ENCODE measurements around the gene ONECUT1. TPM values are rescaled to one million over a fixed set of nuclear protein-coding genes. Genes with fewer than 3 reads are reported as not detected.
"Not testable (repeated sequence)": the region's sequence is repeated elsewhere in the genome, so short reads cannot be mapped to it uniquely, and the experiment has no call there.

Gene ONECUT1
- total RNA-seq (2014; rRNA removed; shearing (Covaris generic)), result not detected in 2 replicates

GRCh38 chr15:52790169-52790708 is at the start of gene ONECUT1:
Gene ONECUT1, minus strand, starts transcription at chr15:52790336. Its CDS starts 452 bp downstream, at chr15:52789884.
- Histone ChIP-seq H3K4me1 (replicated peaks) (peaks cover 10% of the 10 kb centered on the region), H3K27ac (no peak within 1 kb of the TSS), H3K9me3 (replicated peaks) (0 out of 2 replicates have a peak, but pooled peaks cover 6% of the 10 kb centered on the region), H3K4me3 (peak within 1 kb of the TSS; percentile 28), H3K27me3 (replicated peaks) (peaks cover 92% of the 10 kb centered on the region), H3K36me3 (no peaks in the 10 kb centered on the region)
- peak in 1 of 2 experiments; percentile 38 for DNase-seq (ENCODE audit: low read depth in 1 of 2, low spot score in 2 of 2)

GRCh38 chr15:52834379-52834778 is 44.2 kb upstream of the ONECUT1 start:
- Histone ChIP-seq H3K4me1 (replicated peaks) (no peaks in the 10 kb centered on the region), H3K27me3 (replicated peaks) (peaks cover 5% of the 10 kb centered on the region; the same call in 1 of the 2 replicates), H3K27ac (no peak overlapping the region), H3K9me3 (replicated peaks) (no peaks in the 10 kb centered on the region), H3K36me3 (no peaks in the 10 kb centered on the region), H3K4me3 (no peak overlapping the region)
- DNase-seq (ENCODE audit: low read depth in 1 of 2, low spot score in 2 of 2), result no peak

- not testable (repeated sequence) for H3K4me1 ChIP-seq (replicated peaks); H3K4me3 ChIP-seq; H3K27me3 ChIP-seq (replicated peaks); DNase-seq (ENCODE audit: low read depth in 1 of 2, low spot score in 2 of 2); H3K36me3 ChIP-seq; H3K27ac ChIP-seq; H3K9me3 ChIP-seq (replicated peaks)
Observed at GRCh38 chr15:52824169-52824942, 34.2 kb upstream of the ONECUT1 start.

- H3K4me1 ChIP-seq (replicated peaks), result no peaks in the 10 kb centered on the region
- no peak overlapping the region for H3K4me3 ChIP-seq
Observed at GRCh38 chr15:52822475-52822874, 32.3 kb upstream of the ONECUT1 start.

GRCh38 chr15:52819253-52819652 is 29.1 kb upstream of the ONECUT1 start:
- Histone ChIP-seq H3K9me3 (replicated peaks) (no peaks in the 10 kb centered on the region), H3K27ac (no peak overlapping the region), H3K27me3 (replicated peaks) (peaks cover 11% of the 10 kb centered on the region; the same call in 1 of the 2 replicates), H3K36me3 (no peaks in the 10 kb centered on the region), H3K4me1 (replicated peaks) (no peaks in the 10 kb centered on the region), H3K4me3 (no peak overlapping the region)
- DNase-seq (ENCODE audit: low read depth in 1 of 2, low spot score in 2 of 2), result no peak

More at GRCh38 chr15:52822475-52822874, 32.3 kb upstream of the ONECUT1 start:
- Histone ChIP-seq H3K9me3 (replicated peaks) (no peaks in the 10 kb centered on the region), H3K27me3 (replicated peaks) (peaks cover 8% of the 10 kb centered on the region; the same call in 1 of the 2 replicates), H3K36me3 (no peaks in the 10 kb centered on the region), H3K27ac (no peak overlapping the region)
- DNase-seq (ENCODE audit: low read depth in 1 of 2, low spot score in 2 of 2), result no peak

GRCh38 chr15:52815899-52816298 is 25.8 kb upstream of the ONECUT1 start:
- H3K36me3 ChIP-seq; H3K9me3 ChIP-seq (replicated peaks); H3K4me3 ChIP-seq; DNase-seq (ENCODE audit: low read depth in 1 of 2, low spot score in 2 of 2); H3K4me1 ChIP-seq (replicated peaks); H3K27ac ChIP-seq: not testable (repeated sequence)
- peaks cover 11% of the 10 kb centered on the region for H3K27me3 ChIP-seq (replicated peaks)

- Histone ChIP-seq H3K4me3 (no peak overlapping the region), H3K27me3 (replicated peaks) (peaks cover 15% of the 10 kb centered on the region), H3K4me1 (replicated peaks) (no peaks in the 10 kb centered on the region)
Observed at GRCh38 chr15:52808996-52809395, 18.9 kb upstream of the ONECUT1 start.

GRCh38 chr15:52808441-52808840 is 18.3 kb upstream of the ONECUT1 start:
- no peaks in the 10 kb centered on the region for H3K9me3 ChIP-seq (replicated peaks)
- peaks cover 20% of the 10 kb centered on the region for H3K27me3 ChIP-seq (replicated peaks)
- DNase-seq (ENCODE audit: low read depth in 1 of 2, low spot score in 2 of 2), result no peak
- H3K27ac ChIP-seq, result no peak overlapping the region
- H3K36me3 ChIP-seq, result no peaks in the 10 kb centered on the region
- no peak overlapping the region for H3K4me3 ChIP-seq
- no peaks in the 10 kb centered on the region for H3K4me1 ChIP-seq (replicated peaks)

More at GRCh38 chr15:52808996-52809395, 18.9 kb upstream of the ONECUT1 start:
- Histone ChIP-seq H3K9me3 (replicated peaks) (no peaks in the 10 kb centered on the region), H3K36me3 (no peaks in the 10 kb centered on the region), H3K27ac (no peak overlapping the region)
- DNase-seq (ENCODE audit: low read depth in 1 of 2, low spot score in 2 of 2), result no peak

GRCh38 chr15:52806284-52806655 is 16.1 kb upstream of the ONECUT1 start:
- Histone ChIP-seq H3K27me3 (replicated peaks) (peaks cover 41% of the 10 kb centered on the region), H3K9me3 (replicated peaks) (no peaks in the 10 kb centered on the region), H3K4me3 (no peak overlapping the region), H3K27ac (no peak overlapping the region), H3K36me3 (no peaks in the 10 kb centered on the region), H3K4me1 (replicated peaks) (no peaks in the 10 kb centered on the region)
- no peak for DNase-seq (ENCODE audit: low read depth in 1 of 2, low spot score in 2 of 2)

- H3K4me1 ChIP-seq (replicated peaks), result no peaks in the 10 kb centered on the region
- DNase-seq (ENCODE audit: low read depth in 1 of 2, low spot score in 2 of 2), result no peak
- H3K4me3 ChIP-seq, result no peak overlapping the region
- H3K27ac ChIP-seq, result no peak overlapping the region
- peaks cover 45% of the 10 kb centered on the region for H3K27me3 ChIP-seq (replicated peaks)
- H3K9me3 ChIP-seq (replicated peaks), result no peaks in the 10 kb centered on the region
- no peaks in the 10 kb centered on the region for H3K36me3 ChIP-seq
Observed at GRCh38 chr15:52805351-52806283, 15.5 kb upstream of the ONECUT1 start.

- Histone ChIP-seq H3K36me3 (no peaks in the 10 kb centered on the region), H3K4me3 (no peak overlapping the region), H3K27ac (no peak overlapping the region), H3K9me3 (replicated peaks) (no peaks in the 10 kb centered on the region), H3K27me3 (replicated peaks) (peaks cover 51% of the 10 kb centered on the region), H3K4me1 (replicated peaks) (no peaks in the 10 kb centered on the region)
- no peak for DNase-seq (ENCODE audit: low read depth in 1 of 2, low spot score in 2 of 2)
Observed at GRCh38 chr15:52804526-52805081, 14.5 kb upstream of the ONECUT1 start.

GRCh38 chr15:52803467-52804306 is 13.6 kb upstream of the ONECUT1 start:
- H3K4me3 ChIP-seq, result no peak overlapping the region
- H3K9me3 ChIP-seq (replicated peaks), result no peaks in the 10 kb centered on the region
- H3K4me1 ChIP-seq (replicated peaks), result no peaks in the 10 kb centered on the region
- no peak for DNase-seq (ENCODE audit: low read depth in 1 of 2, low spot score in 2 of 2)
- peaks cover 55% of the 10 kb centered on the region for H3K27me3 ChIP-seq (replicated peaks)
- H3K27ac ChIP-seq, result no peak overlapping the region
- no peaks in the 10 kb centered on the region for H3K36me3 ChIP-seq

GRCh38 chr15:52803108-52803466 is 13.0 kb upstream of the ONECUT1 start:
- Histone ChIP-seq H3K27ac (no peak overlapping the region), H3K27me3 (replicated peaks) (peaks cover 61% of the 10 kb centered on the region), H3K4me3 (no peak overlapping the region), H3K36me3 (no peaks in the 10 kb centered on the region), H3K4me1 (replicated peaks) (no peaks in the 10 kb centered on the region), H3K9me3 (replicated peaks) (no peaks in the 10 kb centered on the region)
- DNase-seq (ENCODE audit: low read depth in 1 of 2, low spot score in 2 of 2), result no peak
